NCI-H2029 treated with DMSO at 0.1 percent for 48 hours (cell line): ENCODE results near the gene ENO4.

Experiments used
- DNase-seq: peaks from one replicate; lab custom pipeline; 2025; lab: John Stamatoyannopoulos, UW

ENO4 gene, protein sequence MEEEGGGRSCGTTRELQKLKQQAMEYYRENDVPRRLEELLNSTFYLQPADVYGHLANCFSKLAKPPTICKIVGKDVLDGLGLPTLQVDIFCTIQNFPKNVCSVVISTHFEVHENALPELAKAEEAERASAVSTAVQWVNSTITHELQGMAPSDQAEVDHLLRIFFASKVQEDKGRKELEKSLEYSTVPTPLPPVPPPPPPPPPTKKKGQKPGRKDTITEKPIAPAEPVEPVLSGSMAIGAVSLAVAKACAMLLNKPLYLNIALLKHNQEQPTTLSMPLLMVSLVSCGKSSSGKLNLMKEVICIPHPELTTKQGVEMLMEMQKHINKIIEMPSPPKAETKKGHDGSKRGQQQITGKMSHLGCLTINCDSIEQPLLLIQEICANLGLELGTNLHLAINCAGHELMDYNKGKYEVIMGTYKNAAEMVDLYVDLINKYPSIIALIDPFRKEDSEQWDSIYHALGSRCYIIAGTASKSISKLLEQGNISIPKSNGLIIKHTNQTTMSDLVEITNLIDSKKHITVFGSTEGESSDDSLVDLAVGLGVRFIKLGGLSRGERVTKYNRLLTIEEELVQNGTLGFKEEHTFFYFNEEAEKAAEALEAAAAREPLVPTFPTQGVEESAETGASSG

DNA sequence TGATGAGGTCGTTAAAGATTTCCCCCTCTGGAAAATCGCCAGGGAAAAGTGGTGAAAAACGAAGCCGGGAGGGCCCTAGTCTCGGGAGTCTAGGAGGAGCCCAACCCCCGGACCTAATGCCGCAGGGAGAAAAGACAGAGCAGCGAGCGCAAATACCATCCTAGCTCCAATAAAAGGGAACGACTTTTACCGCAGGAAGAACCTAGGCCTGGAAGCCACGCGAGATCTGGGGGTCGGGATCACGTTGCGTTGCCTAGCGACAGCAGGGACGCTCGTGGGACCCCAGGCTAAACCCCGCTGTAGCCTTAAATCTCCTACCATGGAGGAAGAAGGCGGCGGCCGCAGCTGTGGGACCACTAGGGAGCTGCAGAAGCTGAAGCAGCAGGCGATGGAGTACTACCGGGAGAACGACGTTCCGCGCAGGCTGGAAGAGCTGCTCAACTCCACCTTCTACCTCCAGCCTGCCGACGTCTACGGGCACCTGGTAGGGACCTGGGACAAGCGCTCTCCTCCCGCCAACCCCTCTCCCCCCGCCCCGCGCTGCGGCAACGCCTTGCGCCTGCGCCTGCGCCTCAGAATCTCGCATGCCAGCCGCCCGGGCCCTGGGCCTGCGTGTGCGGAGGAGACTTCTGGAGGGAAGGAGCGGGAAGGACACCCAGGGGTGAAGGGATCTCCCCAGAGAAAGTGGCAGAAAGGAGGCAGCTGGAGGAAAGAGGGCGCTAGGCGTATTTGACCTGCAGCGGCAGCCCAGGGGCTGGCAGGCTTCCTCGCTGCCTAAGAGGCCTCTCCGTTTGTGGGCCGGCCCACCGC lies at the start of gene ENO4:
Gene ENO4, plus strand, starts transcription at position 252 of the 810 bp plus-strand sequence. Its CDS starts 68 bp downstream, at position 320.
- peak; percentile 15 for DNase-seq

GRCh38 chr10:116800286-116800929 lies 48.9 kb upstream of the ENO4 start:
- no peak for DNase-seq

GRCh38 chr10:116801658-116802057 lies 47.6 kb upstream of the ENO4 start:
- DNase-seq, result no peak

DNA sequence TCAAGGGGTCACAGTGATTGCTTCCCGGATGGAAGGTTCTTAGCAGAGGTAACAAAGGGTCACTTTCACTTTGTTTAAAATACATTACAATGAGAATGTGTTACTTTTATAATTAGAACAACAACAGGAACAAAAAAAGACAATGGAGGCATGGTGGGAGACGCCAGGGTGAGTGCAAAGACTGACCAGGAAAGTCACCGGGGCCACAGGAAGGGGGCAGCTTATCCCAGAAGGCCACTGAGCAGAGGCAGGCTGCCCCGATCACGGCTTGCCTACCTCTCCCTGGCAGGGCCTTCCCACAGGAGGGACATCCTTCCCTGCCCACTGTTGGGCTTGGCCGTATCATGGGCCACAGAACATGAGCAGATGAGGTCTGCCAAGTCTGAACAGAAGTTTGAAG lies 46.8 kb upstream of the ENO4 start:
- no peak for DNase-seq

DNA sequence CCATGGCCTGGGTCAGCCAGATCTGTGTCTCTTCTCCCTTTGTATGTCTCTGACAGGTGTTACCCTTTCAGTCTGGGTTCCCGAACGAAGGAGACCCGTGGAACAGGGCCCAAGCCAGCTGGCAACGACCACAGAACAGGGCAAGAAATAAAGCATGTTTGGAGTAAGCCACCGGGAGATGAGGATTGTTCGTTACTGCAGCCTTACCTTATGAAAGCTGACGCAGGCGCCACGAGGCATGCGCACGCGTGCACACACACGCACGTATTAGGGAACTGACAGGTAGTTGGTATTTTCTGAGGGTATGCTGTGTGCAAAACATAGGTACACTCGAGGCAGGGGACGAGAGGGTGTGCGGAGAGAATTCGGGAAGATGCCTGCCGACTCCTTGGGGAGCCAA lies 46.4 kb upstream of the ENO4 start:
- no peak for DNase-seq

DNA sequence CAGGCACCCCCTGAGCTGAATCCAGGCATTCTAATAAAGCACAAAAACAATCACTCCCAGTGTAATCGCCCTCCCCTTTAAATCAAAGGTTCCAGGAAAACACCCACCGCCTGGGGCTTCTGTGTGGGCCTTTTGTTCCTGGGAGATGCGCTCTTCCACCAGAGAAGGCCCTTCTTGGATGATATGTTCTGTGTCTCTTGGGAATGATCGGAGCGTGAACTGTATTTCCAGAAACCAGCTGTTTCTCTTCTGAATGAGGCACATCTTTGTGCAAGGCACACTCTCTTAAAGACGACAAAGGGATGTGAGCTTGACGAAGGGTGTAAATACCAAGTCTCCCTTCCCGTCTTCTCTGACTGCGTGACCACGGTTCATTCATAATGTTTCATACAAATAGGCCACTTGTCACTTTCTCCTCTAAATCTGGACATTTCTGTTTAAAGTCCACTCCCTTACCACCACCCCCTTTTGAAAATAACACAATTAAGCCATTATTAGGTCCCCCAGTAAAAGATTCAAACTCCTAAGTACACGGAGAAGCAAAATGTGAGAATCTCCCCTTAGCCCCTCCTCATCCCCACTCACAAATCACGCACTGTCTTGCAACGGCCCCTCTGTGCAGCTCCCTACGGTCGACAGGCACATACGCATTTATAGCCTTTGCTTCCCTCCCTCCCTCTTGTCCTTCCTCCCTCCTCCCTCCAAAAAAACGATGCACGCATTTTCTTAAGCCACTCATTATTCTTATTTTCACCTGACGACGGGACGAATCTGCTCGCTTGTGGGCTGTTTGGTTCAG lies 45.6 kb upstream of the ENO4 start:
- no peak for DNase-seq

DNA sequence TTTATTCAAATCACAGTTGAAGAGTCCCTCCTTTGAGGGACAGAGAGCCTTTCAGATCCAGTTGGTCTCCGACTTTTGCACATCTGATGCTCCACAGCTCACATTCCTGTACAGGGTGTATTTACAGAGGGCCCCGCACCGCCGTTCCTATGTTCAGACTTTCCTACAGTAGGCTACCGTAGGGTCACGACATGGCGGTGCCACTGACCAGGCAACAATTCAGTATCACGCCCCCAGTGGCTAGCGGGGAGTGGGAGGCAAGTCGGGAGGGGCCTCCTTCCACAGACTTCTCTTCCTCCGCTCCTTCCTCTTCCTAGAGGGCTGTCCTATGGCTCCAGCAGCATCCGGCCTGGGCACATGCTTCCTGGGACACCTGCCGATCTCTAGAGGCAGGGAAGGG lies 40.6 kb upstream of the ENO4 start:
- DNase-seq, result no peak

DNA sequence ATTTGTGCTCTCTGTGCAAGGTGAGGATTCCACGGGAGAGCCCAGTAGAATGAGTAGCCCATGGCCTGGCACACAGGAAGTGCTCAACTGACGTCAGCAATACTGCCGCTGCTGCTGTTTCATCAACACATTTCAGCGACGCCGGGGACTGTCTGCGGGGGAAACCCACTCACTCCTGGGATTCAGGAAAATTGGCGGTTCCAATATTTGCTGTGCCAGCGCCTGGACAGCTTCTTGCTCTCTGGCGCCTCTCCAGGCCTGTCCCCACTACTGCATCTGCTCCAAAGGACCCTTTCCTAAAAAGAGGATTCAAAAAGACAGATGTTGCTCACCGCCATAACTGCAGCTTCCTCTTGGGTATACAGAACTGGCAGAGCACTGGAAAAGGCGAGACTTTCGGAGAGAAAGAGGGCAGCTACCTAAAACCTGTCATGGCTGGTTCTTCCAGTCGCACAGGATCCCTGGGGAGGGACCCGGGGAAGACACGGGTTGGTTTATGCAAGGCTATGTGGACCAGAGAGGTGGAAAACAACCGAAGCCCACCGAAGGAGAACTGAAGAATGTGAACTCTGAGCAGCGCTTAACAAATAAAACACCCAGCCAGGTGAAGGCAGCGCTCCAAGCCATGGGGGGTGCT lies 39.7 kb upstream of the ENO4 start:
- DNase-seq, result no peak

- DNase-seq, result no peak
Measured at GRCh38 chr10:116810120-116810500, 39.2 kb upstream of the ENO4 start.

DNA sequence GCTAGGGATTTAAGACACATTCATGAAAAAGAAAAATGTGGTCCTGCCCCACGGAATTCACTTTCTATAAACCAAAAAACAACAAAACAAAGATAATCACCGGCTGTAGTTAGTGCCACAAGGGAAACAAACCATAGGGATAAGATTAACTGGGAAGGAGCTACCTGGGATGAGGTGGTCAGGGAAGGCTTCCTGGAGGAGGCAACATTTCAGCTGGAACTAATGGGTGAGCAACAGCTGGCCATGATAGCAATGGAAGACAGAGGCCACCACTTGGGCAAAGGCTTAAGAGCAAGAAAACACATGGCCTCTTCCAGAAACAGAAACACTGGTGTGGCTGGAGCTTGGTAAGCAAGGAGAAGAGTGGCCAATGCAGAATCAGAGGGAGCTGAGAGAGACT lies 38.4 kb upstream of the ENO4 start:
- DNase-seq, result no peak

DNA sequence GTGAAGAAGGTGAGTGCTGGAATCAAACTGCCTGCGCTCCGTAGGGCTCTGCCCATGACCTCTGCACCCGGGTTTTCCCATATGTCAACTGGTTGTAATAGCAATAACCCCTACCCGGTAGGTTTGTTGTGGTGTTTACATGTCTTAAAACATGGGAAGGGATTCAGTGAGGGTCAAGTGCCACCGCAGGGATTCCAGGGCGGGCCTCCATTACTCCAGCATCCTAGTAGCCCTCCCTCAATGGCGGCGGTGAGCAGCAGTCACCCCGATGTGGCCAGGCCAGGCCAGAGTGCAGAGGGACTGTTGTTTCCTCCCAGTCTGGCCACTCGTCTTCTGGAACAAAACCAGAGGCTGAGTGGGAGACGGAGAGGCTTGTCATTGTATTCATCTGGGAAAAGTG lies 37.6 kb upstream of the ENO4 start:
- DNase-seq, result no peak

GRCh38 chr10:116815641-116816415 lies 33.5 kb upstream of the ENO4 start:
- DNase-seq, result no peak

DNA sequence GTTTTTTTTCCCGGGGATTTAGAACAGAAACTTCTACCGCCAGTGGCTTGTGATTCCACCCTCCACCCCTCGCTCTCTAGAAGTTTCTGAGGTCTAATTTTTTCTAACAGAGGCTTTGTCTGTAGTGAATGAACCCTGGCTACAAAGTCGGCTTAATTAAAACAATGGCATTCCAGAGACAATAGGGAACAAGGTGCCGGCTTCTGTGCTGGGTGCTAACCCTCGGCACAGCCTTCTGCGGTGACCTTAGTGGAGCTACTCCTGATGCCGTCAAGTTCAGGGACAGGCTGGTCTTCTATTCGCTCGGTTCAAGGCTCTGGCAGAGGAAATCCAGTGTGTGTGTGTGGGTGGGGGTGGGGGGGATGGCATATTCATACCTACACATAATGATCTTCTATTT lies 32.1 kb upstream of the ENO4 start:
- DNase-seq, result no peak

GRCh38 chr10:116817780-116818343 lies 31.4 kb upstream of the ENO4 start:
- no peak for DNase-seq

GRCh38 chr10:116819999-116820677 lies 29.2 kb upstream of the ENO4 start:
- DNase-seq, result no peak

- DNase-seq, result no peak
Measured at GRCh38 chr10:116825901-116826300, 23.4 kb upstream of the ENO4 start.

- no peak for DNase-seq
Measured at GRCh38 chr10:116826803-116827202, 22.5 kb upstream of the ENO4 start.

DNA sequence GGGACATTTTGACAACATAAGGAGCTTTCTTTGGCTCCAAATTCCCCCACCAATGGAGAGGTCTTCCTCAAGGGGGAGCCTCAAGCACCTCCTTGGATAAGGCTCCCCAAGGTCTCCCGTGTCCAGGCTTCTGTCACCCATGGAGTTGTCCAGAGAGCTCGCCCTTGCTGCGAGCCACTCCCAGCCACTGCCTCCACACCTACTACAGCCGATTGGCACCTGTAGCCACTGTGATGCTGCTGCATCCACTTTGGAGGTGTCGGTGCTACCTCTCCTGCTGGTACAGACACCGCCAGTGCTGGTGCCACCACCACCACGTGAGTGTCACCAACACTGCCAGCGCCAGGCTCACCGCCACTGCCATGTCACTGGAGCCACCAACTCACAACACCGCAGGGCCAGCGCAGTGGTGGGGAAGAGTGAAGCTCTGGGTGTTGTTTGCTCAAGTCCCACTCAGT lies 22.1 kb upstream of the ENO4 start:
- DNase-seq, result no peak

- DNase-seq, result no peak
Measured at GRCh38 chr10:116828116-116828515, 21.2 kb upstream of the ENO4 start.
